Stomach (tissue), 9 donors: ENCODE data around the gene MSANTD2. TPM values are rescaled to one million over a fixed set of nuclear protein-coding genes. Genes with fewer than 3 reads are reported as not detected.

Experiments used
- DNase-seq, 2 donors: peaks; one replicate each; pipeline versions ENCODE4 v3.0.0 to v3.0.0-alpha.2; 2013 to 2019
- H3K27ac ChIP-seq, 5 donors: fragments of 200-600 bp in 4 of 5; sonication (generic) in 4 of 5; one replicate each; pipeline ENCODE4 v1.5.1; 2013 to 2019; ENCODE audit warnings: mild to moderate bottlenecking in 1 of 5, moderate library complexity in 1 of 5
- H3K27me3 ChIP-seq, 3 donors: fragments of 200-600 bp; sonication (generic); one replicate each; pipeline ENCODE4 v1.5.1; 2017 to 2019; ENCODE audit warnings: mixed run types in 1 of 3
- H3K36me3 ChIP-seq, 4 donors: fragments of 200-600 bp; sonication (generic); 1 replicate in 3 of 4; 2 replicates in 1 of 4; pipeline ENCODE4 v1.5.1; 2016 to 2019
- H3K4me1 ChIP-seq, 4 donors: fragments of 200-600 bp; sonication (generic); one replicate each; pipeline ENCODE4 v1.5.1; 2016 to 2019
- H3K4me3 ChIP-seq, 4 donors: fragments of 200-600 bp; sonication (generic) in 3 of 4; one replicate each; pipeline ENCODE4 v1.5.1; 2016 to 2019; ENCODE audit warnings: mild to moderate bottlenecking in 1 of 4
- H3K9me3 ChIP-seq, 4 donors: fragments of 200-600 bp; sonication (generic); one replicate each; pipeline ENCODE4 v1.5.1; 2016 to 2019
- EP300 ChIP-seq: sonication (generic); formaldehyde crosslinking; IDR thresholded peaks from one replicate; pipeline ENCODE4 v1.6.1; 2017; ENCODE audit warnings: antibody characterized with exemption
- POLR2A ChIP-seq, 4 donors: fragments of 450-650 bp; IDR thresholded peaks; one replicate each; pipeline ENCODE4 v1.6.1; 2016; ENCODE audit warnings: antibody characterized with exemption in 4 of 4, control low read depth in 2 of 4, mild to moderate bottlenecking in 1 of 4, moderate library complexity in 1 of 4
- POLR2AphosphoS5 ChIP-seq, 3 donors: sonication (generic); formaldehyde crosslinking; IDR thresholded peaks; one replicate each; pipeline ENCODE4 v1.6.1; 2016; ENCODE audit warnings: antibody characterized with exemption in 3 of 3
- WGBS, 5 donors: extraction: QIAGEN DNeasy Blood & Tissue Kit in 3 of 5; methylation state at CpG; one replicate each; pipeline versions ENCODE4 v1.1.5 to v1.1.7; 2013 to 2018; 5-methylcytosine and 5-hydroxymethylcytosine counted together
- intact Hi-C: fragments of 100-400 bp; cut with DNase I; formaldehyde crosslinking; loops from one replicate; pipeline ENCODE4 v1.15.1; 2023; ENCODE audit warnings: low total_unique reads
- polyA plus RNA-seq, 3 donors: library from polyadenylated mRNA; stranded (reverse); fragments of 200-250 nt; gene quantifications; one replicate each; pipeline ENCODE4 v1.2.3, GENCODE V29; 2013
- total RNA-seq, 5 donors: library from RNA; depleted of rRNA; stranded (reverse); fragments of >200 nt; gene quantifications; one replicate each; pipeline versions ENCODE4 v1.1.0 to v1.2.3, GENCODE V29; 2014 to 2016
- TF ChIP-seq, protein P1 (sequence below), 7 experiments: fragments of 450-650 bp in 4 of 7; fragments of 200-600 bp in 3 of 7; sonication (generic) in 3 of 7; IDR thresholded peaks; one replicate each; pipeline ENCODE4 v1.5.1; 2016 to 2019; ENCODE audit warnings: antibody characterized with exemption in 7 of 7, control low read depth in 2 of 7, mild to moderate bottlenecking in 1 of 7
- donor health status: healthy with polysubstance abuse.
- donor health status: Bipolar disorder and iron deficiency.
- donor health status: healthy.

MSANTD2 gene
- total and polyA plus RNA-seq, 8 donors = 2.8 to 40.2 (median 8.3) TPM

DNA sequence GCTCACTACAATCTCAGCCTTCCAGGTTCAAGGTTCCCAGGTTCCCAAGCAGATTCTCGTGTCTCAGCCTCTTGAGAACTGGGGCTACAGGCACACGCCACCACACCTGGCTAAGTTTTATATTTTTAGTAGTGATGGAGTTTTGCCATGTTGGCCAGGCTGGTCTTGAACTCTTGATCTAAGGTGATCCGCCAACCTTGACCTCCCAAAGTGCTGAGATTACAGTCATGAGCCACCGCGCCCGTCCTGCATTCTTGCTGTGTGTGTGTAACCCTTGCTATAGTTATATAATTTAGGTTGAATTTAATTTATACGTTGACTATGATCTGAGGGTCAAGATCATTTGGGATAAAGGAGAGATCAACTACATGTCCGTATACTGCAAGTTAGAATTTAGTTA, 35.7 kb upstream of the MSANTD2 start:
- peaks cover 10 to 30% (median 23%) of the 10 kb centered on the region in 4 donors for H3K4me1 ChIP-seq

GRCh38 chr11:124834526-124835180, 34.4 kb upstream of the MSANTD2 start:
- H3K27ac ChIP-seq = peak overlapping the region in 1 of 5 donors; percentile 28
- peaks cover 9 to 24% (median 19%) of the 10 kb centered on the region in 4 donors for H3K4me1 ChIP-seq
- H3K27me3 ChIP-seq = peaks cover 9 to 39% (median 19%) of the 10 kb centered on the region in 3 donors
- no peaks in the 10 kb centered on the region for H3K36me3 ChIP-seq
- TF ChIP-seq, protein P1, sequence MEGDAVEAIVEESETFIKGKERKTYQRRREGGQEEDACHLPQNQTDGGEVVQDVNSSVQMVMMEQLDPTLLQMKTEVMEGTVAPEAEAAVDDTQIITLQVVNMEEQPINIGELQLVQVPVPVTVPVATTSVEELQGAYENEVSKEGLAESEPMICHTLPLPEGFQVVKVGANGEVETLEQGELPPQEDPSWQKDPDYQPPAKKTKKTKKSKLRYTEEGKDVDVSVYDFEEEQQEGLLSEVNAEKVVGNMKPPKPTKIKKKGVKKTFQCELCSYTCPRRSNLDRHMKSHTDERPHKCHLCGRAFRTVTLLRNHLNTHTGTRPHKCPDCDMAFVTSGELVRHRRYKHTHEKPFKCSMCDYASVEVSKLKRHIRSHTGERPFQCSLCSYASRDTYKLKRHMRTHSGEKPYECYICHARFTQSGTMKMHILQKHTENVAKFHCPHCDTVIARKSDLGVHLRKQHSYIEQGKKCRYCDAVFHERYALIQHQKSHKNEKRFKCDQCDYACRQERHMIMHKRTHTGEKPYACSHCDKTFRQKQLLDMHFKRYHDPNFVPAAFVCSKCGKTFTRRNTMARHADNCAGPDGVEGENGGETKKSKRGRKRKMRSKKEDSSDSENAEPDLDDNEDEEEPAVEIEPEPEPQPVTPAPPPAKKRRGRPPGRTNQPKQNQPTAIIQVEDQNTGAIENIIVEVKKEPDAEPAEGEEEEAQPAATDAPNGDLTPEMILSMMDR (IDR thresholded peaks at IDR 0.05) = no peak
- TF ChIP-seq POLR2AphosphoS5 (IDR thresholded peaks at IDR 0.05) (no peak), POLR2A (IDR thresholded peaks at IDR 0.05) (no peak), EP300 (no peak)
- no peaks in the 10 kb centered on the region for H3K9me3 ChIP-seq
- intact Hi-C loops = loop anchor here (5.0 kb wide), 1 partner anchor 167 kb away; no protein-coding TSS in a partner anchor
- WGBS, 5 donors = 42 to 54% (median 46%) methylated on average over 3 of the region's 3 CpGs
- no peak overlapping the region for H3K4me3 ChIP-seq
- DNase-seq = peak in 1 of 2 donors; percentile 18

More for the DNA sequence above, 35.7 kb upstream of the MSANTD2 start:
- H3K4me3 ChIP-seq = peak overlapping the region in 2 of 4 donors; percentile 29 to 42
- TF ChIP-seq POLR2A (IDR thresholded peaks at IDR 0.05) = no peak
- TF ChIP-seq EP300 = no peak
- TF ChIP-seq, protein P1 (IDR thresholded peaks at IDR 0.05) = no peak
- TF ChIP-seq POLR2AphosphoS5 (IDR thresholded peaks at IDR 0.05) = no peak
- H3K27me3 ChIP-seq = peaks cover 11 to 52% (median 30%) of the 10 kb centered on the region in 3 donors
- DNase-seq = no peak
- H3K36me3 ChIP-seq = no peaks in the 10 kb centered on the region
- intact Hi-C loops = loop anchor here (5.0 kb wide), 1 partner anchor 169 kb away; no protein-coding TSS in a partner anchor
- peak overlapping the region in 3 of 5 donors; percentile 55 to 74 (median 66) for H3K27ac ChIP-seq
- H3K9me3 ChIP-seq = no peaks in the 10 kb centered on the region
- WGBS, 5 donors = 79 to 87% (median 80%) methylated on average over 8 of the region's 8 CpGs

DNA sequence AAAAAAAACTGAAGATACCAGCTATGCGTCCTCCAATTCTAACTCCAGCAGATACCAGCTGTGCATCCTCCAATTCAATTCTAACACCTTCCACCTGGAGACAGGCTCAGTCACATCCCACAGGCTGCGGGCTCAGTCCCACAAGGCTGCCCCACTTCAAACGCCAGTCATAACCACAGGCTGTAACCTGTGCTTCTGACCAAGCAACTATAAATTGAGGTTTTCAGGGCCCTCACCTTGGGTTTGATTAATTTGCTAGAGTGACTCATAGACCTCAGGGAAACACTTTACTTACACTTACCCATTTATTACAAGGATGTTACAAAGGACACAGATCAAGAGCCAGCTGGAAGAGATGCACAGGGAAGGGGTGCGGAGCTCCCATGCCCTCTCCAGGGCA, 32.4 kb upstream of the MSANTD2 start:
- no peak overlapping the region for H3K4me3 ChIP-seq
- TF ChIP-seq POLR2AphosphoS5 (IDR thresholded peaks at IDR 0.05) (no peak), EP300 (no peak)
- no peak overlapping the region for H3K27ac ChIP-seq
- peaks cover 0 to 15% (median 10%) of the 10 kb centered on the region in 4 donors for H3K4me1 ChIP-seq
- intact Hi-C loops = no loop called here
- H3K9me3 ChIP-seq = no peaks in the 10 kb centered on the region
- H3K27me3 ChIP-seq = peaks cover 0 to 18% (median 0%) of the 10 kb centered on the region in 3 donors
- DNase-seq = no peak
- no peaks in the 10 kb centered on the region for H3K36me3 ChIP-seq
- 72 to 85% (median 81%) methylated on average over 4 of the region's 4 CpGs for WGBS, 5 donors

- Histone ChIP-seq H3K27me3 (peaks cover 0 to 21% (median 0%) of the 10 kb centered on the region in 3 donors), H3K9me3 (no peaks in the 10 kb centered on the region), H3K4me1 (peaks cover 0 to 11% (median 9%) of the 10 kb centered on the region in 4 donors), H3K4me3 (no peak overlapping the region), H3K27ac (no peak overlapping the region), H3K36me3 (no peaks in the 10 kb centered on the region)
- intact Hi-C loops = no loop called here
- TF ChIP-seq POLR2A (IDR thresholded peaks at IDR 0.05) (no peak), POLR2AphosphoS5 (IDR thresholded peaks at IDR 0.05) (no peak), EP300 (no peak)
- TF ChIP-seq, protein P1 (IDR thresholded peaks at IDR 0.05) = no peak
- DNase-seq = no peak
- WGBS, 5 donors = 94 to 100% (median 96%) methylated on average over 2 of the region's 2 CpGs
These were observed 31.7 kb upstream of the MSANTD2 start for GRCh38 chr11:124831897-124832296.

- intact Hi-C loops = no loop called here
- 79 to 97% (median 96%) methylated on average over 3 of the region's 3 CpGs for WGBS, 5 donors
These were observed 30.5 kb upstream of the MSANTD2 start for GRCh38 chr11:124830749-124831148.

More at GRCh38 chr11:124830749-124831148, 30.5 kb upstream of the MSANTD2 start:
- Histone ChIP-seq H3K27me3 (peaks cover 0 to 25% (median 0%) of the 10 kb centered on the region in 3 donors), H3K4me1 (peaks cover 0 to 4% (median 0%) of the 10 kb centered on the region in 4 donors), H3K4me3 (no peak overlapping the region), H3K36me3 (no peaks in the 10 kb centered on the region), H3K9me3 (no peaks in the 10 kb centered on the region), H3K27ac (no peak overlapping the region)
- TF ChIP-seq EP300 = no peak
- TF ChIP-seq, protein P1 (IDR thresholded peaks at IDR 0.05) = no peak
- TF ChIP-seq POLR2AphosphoS5 (IDR thresholded peaks at IDR 0.05) = no peak
- TF ChIP-seq POLR2A (IDR thresholded peaks at IDR 0.05) = no peak
- DNase-seq = no peak
